GM23338 (cell line): ENCODE data around the gene STRN. TPM values are rescaled to one million over a fixed set of nuclear protein-coding genes. Genes with fewer than 3 reads are reported as not detected.
A peak's percentile ranks its signal among the peaks of the same experiment; 100 is the strongest.

Experiments used
- ATAC-seq: fragments of 200-7000 bp; cut with Tn5 transposase; 3 replicates; pipeline ENCODE4 v1.9.1; 2020
- DNase-seq: peaks from one replicate; pipeline ENCODE4 v3.0.0-alpha.2; 2015; ENCODE audit warnings: low spot score
- H2AFZ ChIP-seq: fragments of 200-600 bp; sonication (generic); 2 replicates; pipeline ENCODE4 v1.8.0; 2016; ENCODE audit warnings: antibody characterized with exemption, mild to moderate bottlenecking, moderate library complexity
- H3F3A ChIP-seq: fragments of 200-600 bp; sonication (generic); replicated peaks from 2 replicates; pipeline ENCODE4 v1.8.0; 2017; ENCODE audit warnings: antibody characterized with exemption, mixed run types, low read depth
- H3K27ac ChIP-seq: fragments of 200-600 bp; sonication (generic); 2 replicates; pipeline ENCODE4 v1.6.1; 2016; ENCODE audit warnings: low read depth
- H3K27me3 ChIP-seq: fragments of 200-600 bp; sonication (generic); 2 replicates; pipeline ENCODE4 v1.8.0; 2016; ENCODE audit warnings: mild to moderate bottlenecking, mixed run types, moderate library complexity; ENCODE audit not compliant: insufficient read depth
- H3K36me3 ChIP-seq: fragments of 200-600 bp; sonication (generic); 2 replicates; pipeline ENCODE4 v1.8.0; 2016; ENCODE audit warnings: mild to moderate bottlenecking; ENCODE audit not compliant: insufficient read depth
- H3K4me1 ChIP-seq: fragments of 200-600 bp; sonication (generic); 2 replicates; pipeline ENCODE4 v1.8.0; 2016; ENCODE audit warnings: mild to moderate bottlenecking, moderate library complexity; ENCODE audit not compliant: insufficient read depth
- H3K4me2 ChIP-seq: fragments of 200-600 bp; sonication (generic); 2 replicates; pipeline ENCODE4 v1.7.1; 2017; ENCODE audit warnings: mixed run types
- H3K4me3 ChIP-seq: fragments of 200-600 bp; sonication (generic); 2 replicates; pipeline ENCODE4 v1.6.1; 2016; ENCODE audit warnings: mixed run types
- H3K79me2 ChIP-seq: fragments of 200-600 bp; sonication (generic); replicated peaks from 2 replicates; pipeline ENCODE4 v1.8.0; 2017; ENCODE audit warnings: mild to moderate bottlenecking; ENCODE audit not compliant: insufficient read depth
- H3K9me2 ChIP-seq: fragments of 200-600 bp; sonication (generic); 2 replicates; pipeline ENCODE4 v1.8.0; 2017; ENCODE audit not compliant: insufficient read depth
- H4K20me1 ChIP-seq: fragments of 200-600 bp; sonication (generic); replicated peaks from 2 replicates; pipeline ENCODE4 v1.8.0; 2017; ENCODE audit warnings: mild to moderate bottlenecking; ENCODE audit not compliant: insufficient read depth
- H3K27ac Mint-ChIP-seq: 2 replicates; pipeline ENCODE4 v1.8.0; 2020; ENCODE audit warnings: inconsistent platforms, mild to moderate bottlenecking, moderate library complexity, mixed read lengths
- H3K27me3 Mint-ChIP-seq: 3 replicates; pipeline ENCODE4 v1.8.0; 2022; ENCODE audit warnings: low read depth, mild to moderate bottlenecking, moderate library complexity, mixed read lengths, inconsistent platforms; ENCODE audit not compliant: insufficient read depth, poor library complexity
- H3K36me3 Mint-ChIP-seq: 3 replicates; pipeline ENCODE4 v1.8.0; 2021; ENCODE audit warnings: low read depth, mild to moderate bottlenecking, inconsistent platforms, moderate library complexity, mixed read lengths
- H3K4me1 Mint-ChIP-seq: 3 replicates; pipeline ENCODE4 v1.8.0; 2020; ENCODE audit warnings: mild to moderate bottlenecking, inconsistent platforms, mixed read lengths
- H3K4me3 Mint-ChIP-seq: 3 replicates; pipeline ENCODE4 v1.8.0; 2021; ENCODE audit warnings: moderate library complexity, mild to moderate bottlenecking, inconsistent platforms, mixed read lengths
- H3K9me3 Mint-ChIP-seq: 3 replicates; pipeline ENCODE4 v1.8.0; 2020; ENCODE audit warnings: moderate library complexity, mild to moderate bottlenecking, inconsistent platforms, mixed read lengths
- CREB1 ChIP-seq: fragments of 250-450 bp; sonication (Bioruptor Pico); IDR thresholded peaks from 2 replicates; pipeline ENCODE4 v1.5.0; 2020; ENCODE audit warnings: low read depth, mild to moderate bottlenecking, moderate library complexity
- CTCF ChIP-seq, 2 experiments: fragments of 200-600 bp in 1 of 2; sonication (generic) in 1 of 2; conservative IDR thresholded peaks; 2 replicates each; pipeline versions ENCODE4 v1.5.1 to v1.6.1; 2016 to 2017; ENCODE audit warnings: antibody characterized with exemption in 2 of 2, low read depth in 2 of 2, mild to moderate bottlenecking in 2 of 2, moderate library complexity in 1 of 2
- ETS1 ChIP-seq: IDR thresholded peaks from 2 replicates; pipeline ENCODE4 v1.6.1; 2016; ENCODE audit warnings: antibody characterized with exemption
- EZH2 ChIP-seq: fragments of 200-600 bp; sonication (generic); IDR thresholded peaks from one replicate; pipeline ENCODE4 v1.8.0; 2017; ENCODE audit warnings: antibody characterized with exemption, mild to moderate bottlenecking, low read depth; ENCODE audit not compliant: unreplicated experiment
- JUNB ChIP-seq: IDR thresholded peaks from one replicate; pipeline ENCODE4 v1.6.1; 2016; ENCODE audit warnings: antibody characterized with exemption; ENCODE audit not compliant: unreplicated experiment
- NANOG ChIP-seq: IDR thresholded peaks from 2 replicates; pipeline ENCODE4 v1.6.1; 2016; ENCODE audit warnings: antibody characterized with exemption, borderline replicate concordance
- POLR2AphosphoS5 ChIP-seq: IDR thresholded peaks from 2 replicates; pipeline ENCODE4 v1.6.1; 2016; ENCODE audit warnings: antibody characterized with exemption, low read depth
- REST ChIP-seq: IDR thresholded peaks from one replicate; pipeline ENCODE4 v1.6.1; 2018; ENCODE audit warnings: antibody characterized with exemption; ENCODE audit not compliant: unreplicated experiment
- STAT1 ChIP-seq: IDR thresholded peaks from one replicate; pipeline ENCODE4 v1.6.1; 2016; ENCODE audit warnings: antibody characterized with exemption; ENCODE audit not compliant: unreplicated experiment
- ZNF114 ChIP-seq: fragments of 250-450 bp; sonication (Bioruptor Pico); IDR thresholded peaks from 2 replicates; pipeline ENCODE4 v1.5.0; 2020; ENCODE audit warnings: mild to moderate bottlenecking, moderate library complexity
- ZNF331 ChIP-seq: fragments of 250-450 bp; sonication (Bioruptor Pico); IDR thresholded peaks from 2 replicates; pipeline ENCODE4 v1.5.0; 2020; ENCODE audit warnings: low read depth, mild to moderate bottlenecking, moderate library complexity
- ZNF462 ChIP-seq: fragments of 250-450 bp; sonication (Bioruptor Pico); IDR thresholded peaks from 2 replicates; pipeline ENCODE4 v1.5.0; 2020; ENCODE audit warnings: mild to moderate bottlenecking, moderate library complexity
- polyA plus RNA-seq: library from polyadenylated mRNA; unstranded; fragments of >200 nt; fragmentation: Nextera tagmentation; extraction: Ambion mirVana; gene quantifications from 2 replicates; pipeline ENCODE4 v1.2.1, GENCODE V29; 2016
- total RNA-seq: library from RNA; depleted of rRNA; stranded (reverse); fragments of >200 nt; shearing (Covaris generic); gene quantifications from 2 replicates; pipeline ENCODE4 v1.2.3, GENCODE V29; 2014

STRN gene
- total and polyA plus RNA-seq, 2 experiments from 2014 or later = 16.1 to 34.5 TPM

GRCh38 chr2:37000988-37001556 lies 34.7 kb upstream of the STRN start:
- TF ChIP-seq POLR2AphosphoS5 (no peak), CTCF (conservative IDR thresholded peaks at IDR 0.05; ENCODE audit: low read depth in 2 of 2) (no peak), JUNB (no peak), CREB1 (CRISPR knock-in tag) (no peak), ZNF114 (CRISPR knock-in tag) (no peak), REST (no peak), STAT1 (no peak), ETS1 (no peak), EZH2 (no peak), ZNF331 (CRISPR knock-in tag) (no peak), ZNF462 (no peak), NANOG (no peak)
- Mint-ChIP-seq H3K4me3 (no peak overlapping the region), H3K9me3 (no peaks in the 10 kb centered on the region), H3K27me3 (no peaks in the 10 kb centered on the region), H3K4me1 (no peaks in the 10 kb centered on the region), H3K27ac (peak overlapping the region; percentile 78; the same call in 1 of the 2 replicates), H3K36me3 (peaks cover 18% of the 10 kb centered on the region)
- Histone ChIP-seq H3K27me3 (no peaks in the 10 kb centered on the region), H3K4me1 (no peaks in the 10 kb centered on the region), H3K4me2 (no peak overlapping the region), H3K9me2 (no peaks in the 10 kb centered on the region), H2AFZ (no peak overlapping the region), H3F3A (no peaks in the 10 kb centered on the region), H3K4me3 (no peak overlapping the region), H4K20me1 (no peaks in the 10 kb centered on the region), H3K79me2 (no peaks in the 10 kb centered on the region), H3K27ac (peak overlapping the region; percentile 28), H3K36me3 (peaks cover 3% of the 10 kb centered on the region; the same call in 1 of the 2 replicates)
- ATAC-seq (no peak), DNase-seq (no peak)
